Esophagus mucosa (tissue), 1 donor: ENCODE results near the gene UBE3D. TPM values are rescaled to one million over a fixed set of nuclear protein-coding genes. Genes with fewer than 3 reads are reported as not detected.
"Not testable (repeated sequence)": the region's sequence is repeated elsewhere in the genome, so short reads cannot be mapped to it uniquely, and the experiment has no call there.

Experiments
- ATAC-seq: fragments of 200-7000 bp; cut with Tn5 transposase; one replicate; pipeline ENCODE4 v1.9.1; 2020
- total RNA-seq: library from RNA; stranded (reverse); gene quantifications from one replicate; pipeline ENCODE4 v1.2.4, GENCODE V29; 2023
- donor health status: DM: yes; HTN: yes; CAD: no.

UBE3D gene
- total RNA-seq, 1 donor from 2014 or later: 3.3 TPM

GRCh38 chr6:82971877-82972460 lies 93.7 kb downstream of the UBE3D start:
- no peak for ATAC-seq

GRCh38 chr6:82970839-82971238 lies 94.8 kb downstream of the UBE3D start:
- no peak for ATAC-seq

- no peak for ATAC-seq
These were observed 96.9 kb downstream of the UBE3D start for GRCh38 chr6:82968708-82969107.

GRCh38 chr6:82963191-82963925 lies 102.3 kb downstream of the UBE3D start:
- ATAC-seq: peak; percentile 73

- ATAC-seq: no peak
These were observed 106.2 kb downstream of the UBE3D start for GRCh38 chr6:82959385-82959941.

- ATAC-seq: no peak
These were observed 107.1 kb downstream of the UBE3D start for GRCh38 chr6:82958551-82958950.

- no peak for ATAC-seq
These were observed 107.8 kb downstream of the UBE3D start for GRCh38 chr6:82957868-82958245.

- no peak for ATAC-seq
These were observed 108.3 kb downstream of the UBE3D start for GRCh38 chr6:82957171-82957867.

GRCh38 chr6:82955841-82956240 lies 109.8 kb downstream of the UBE3D start:
- ATAC-seq: no peak

- ATAC-seq: no peak
These were observed 110.6 kb downstream of the UBE3D start for GRCh38 chr6:82954937-82955577.

- no peak for ATAC-seq
These were observed 111.3 kb downstream of the UBE3D start for GRCh38 chr6:82954356-82954755.

GRCh38 chr6:82953871-82954270 lies 111.8 kb downstream of the UBE3D start:
- no peak for ATAC-seq

GRCh38 chr6:82951935-82952334 lies 113.7 kb downstream of the UBE3D start:
- ATAC-seq: no peak

GRCh38 chr6:82951389-82951788 lies 114.3 kb downstream of the UBE3D start:
- ATAC-seq: peak; percentile 44

- ATAC-seq: not testable (repeated sequence)
These were observed 134.7 kb downstream of the UBE3D start for GRCh38 chr6:82930915-82931314.

GRCh38 chr6:82924799-82925535 lies 140.7 kb downstream of the UBE3D start:
- no peak for ATAC-seq

GRCh38 chr6:82921258-82921657 lies 144.4 kb downstream of the UBE3D start:
- no peak for ATAC-seq

- ATAC-seq: peak; percentile 43
These were observed 148.1 kb downstream of the UBE3D start for GRCh38 chr6:82917346-82918064.

GRCh38 chr6:82915666-82916065 lies 150.0 kb downstream of the UBE3D start:
- peak; percentile 95 for ATAC-seq

GRCh38 chr6:82914511-82914910 lies 151.1 kb downstream of the UBE3D start:
- no peak for ATAC-seq

- ATAC-seq: no peak
These were observed 154.8 kb downstream of the UBE3D start for GRCh38 chr6:82910820-82911219.

GRCh38 chr6:82910395-82910794 lies 155.2 kb downstream of the UBE3D start:
- ATAC-seq: no peak
